HepG2 (cell line): ENCODE results near the gene SRRM3. TPM values are rescaled to one million over a fixed set of nuclear protein-coding genes. Genes with fewer than 3 reads are reported as not detected.
A peak's percentile ranks its signal among the peaks of the same experiment; 100 is the strongest.
"Not testable (repeated sequence)": the region's sequence is repeated elsewhere in the genome, so short reads cannot be mapped to it uniquely, and the experiment has no call there.

Experiments used
- ATAC-seq: fragments of 200-7000 bp; cut with Tn5 transposase; 3 replicates; pipeline ENCODE4 v1.9.1; 2020; ENCODE audit warnings: mild to moderate bottlenecking, moderate library complexity
- BruUV-seq: library from RNA; stranded (reverse); fragments of 400-500 nt; replicated peaks from 2 replicates; lab custom pipeline; 2021; lab: Mats Ljungman, UMichigan
- CTCF ChIA-PET: fragments of 300-600 bp; formaldehyde crosslinking; extraction: SDS; loops from one replicate; lab custom pipeline; 2021; ENCODE audit warnings: low total read pairs, inconsistent platforms, low intra/inter-chr PET ratio; lab: Yijun Ruan, JAX
- POLR2A ChIA-PET: fragments of 350-600 bp; sonication (Branson Sonifier 250); formaldehyde crosslinking; loops from one replicate; lab custom pipeline; 2020; ENCODE audit warnings: antibody characterized with exemption, inconsistent platforms; lab: Yijun Ruan, JAX
- DNase-seq: peaks from one replicate; pipeline ENCODE4 v3.0.0-alpha.2; 2015; ENCODE audit warnings: low spot score
- FAIRE-seq: peaks from 3 replicates; lab custom pipeline; 2011; peaks lifted over from hg19 to GRCh38; lab: Jason Lieb, UNC
- H2AFZ ChIP-seq: one replicate; pipeline ENCODE4 v1.6.1; 2011; ENCODE audit warnings: low read length, inconsistent platforms
- H3K27ac ChIP-seq: fragments of 300-600 bp; 3 replicates; pipeline ENCODE4 v1.8.0; 2011; ENCODE audit warnings: mixed run types, mild to moderate bottlenecking, mixed read lengths, low read length, inconsistent platforms; ENCODE audit not compliant: insufficient read depth; ENCODE audit errors: extremely low read length
- H3K27me3 ChIP-seq, 2 experiments: fragments of 200-600 bp in 1 of 2; 2 replicates in 1 of 2; 3 replicates in 1 of 2; pipeline versions ENCODE4 v1.6.0 to v1.8.0; 2011; ENCODE audit warnings: low read length in 2 of 2, mild to moderate bottlenecking in 2 of 2, moderate library complexity in 2 of 2, inconsistent platforms in 1 of 2; ENCODE audit not compliant: insufficient read depth in 2 of 2, control insufficient read depth in 1 of 2
- H3K36me3 ChIP-seq, 2 experiments: fragments of 200-600 bp in 1 of 2; replicated peaks in 1 of 2; 2 replicates in 1 of 2; 3 replicates in 1 of 2; pipeline versions ENCODE4 v1.5.1 to v1.8.0; 2011; ENCODE audit warnings: low read length in 2 of 2, inconsistent platforms in 1 of 2; ENCODE audit not compliant: insufficient read depth in 2 of 2, control insufficient read depth in 1 of 2
- H3K4me1 ChIP-seq: 2 replicates; pipeline ENCODE4 v1.5.1; 2012; ENCODE audit warnings: low read length, inconsistent platforms; ENCODE audit not compliant: insufficient read depth
- H3K4me2 ChIP-seq: 2 replicates; pipeline ENCODE4 v1.6.0; 2011; ENCODE audit warnings: low read depth, low read length, inconsistent platforms
- H3K4me3 ChIP-seq, 3 experiments: fragments of 200-600 bp in 1 of 3; sonication (generic), shearing (Covaris generic) in 1 of 3; replicated peaks in 1 of 3; 2 replicates each; pipeline ENCODE4 v1.5.1; 2011 to 2016; ENCODE audit warnings: low read length in 3 of 3, inconsistent platforms in 2 of 3, low read depth in 2 of 3, mild to moderate bottlenecking in 2 of 3, control low read depth in 1 of 3, mixed read lengths in 1 of 3; ENCODE audit not compliant: insufficient read depth in 1 of 3
- H3K79me2 ChIP-seq: one replicate; pipeline ENCODE4 v1.6.1; 2011; ENCODE audit warnings: low read length, inconsistent platforms; ENCODE audit not compliant: insufficient read depth
- H3K9ac ChIP-seq: 2 replicates; pipeline ENCODE4 v1.6.0; 2011; ENCODE audit warnings: mild to moderate bottlenecking, low read depth, low read length, inconsistent platforms; ENCODE audit not compliant: insufficient read depth
- H3K9me3 ChIP-seq: 2 replicates; pipeline ENCODE4 v1.5.1; 2012; ENCODE audit warnings: mild to moderate bottlenecking, low read length
- H4K20me1 ChIP-seq: 2 replicates; pipeline ENCODE4 v1.6.0; 2011; ENCODE audit warnings: inconsistent platforms, mild to moderate bottlenecking, low read length, moderate library complexity; ENCODE audit not compliant: insufficient read depth
- AKAP8 ChIP-seq: sonication (generic); formaldehyde crosslinking; IDR thresholded peaks from 2 replicates; pipeline ENCODE4 v1.5.1; 2020; ENCODE audit warnings: mild to moderate bottlenecking, missing genetic modification reagents
- MED13 ChIP-seq: sonication (generic); formaldehyde crosslinking; IDR thresholded peaks from 2 replicates; pipeline ENCODE4 v1.5.0; 2020; ENCODE audit warnings: missing genetic modification reagents
- NFAT5 ChIP-seq: sonication (generic); formaldehyde crosslinking; IDR thresholded peaks from 2 replicates; pipeline ENCODE4 v1.4.0; 2020; ENCODE audit warnings: missing genetic modification reagents
- SRF ChIP-seq: IDR thresholded peaks from 2 replicates; pipeline ENCODE4 v1.6.1; 2011; ENCODE audit warnings: mild to moderate bottlenecking, low read depth, low read length, moderate library complexity
- SRY ChIP-seq: sonication (generic); formaldehyde crosslinking; IDR thresholded peaks from 2 replicates; pipeline ENCODE4 v1.8.0; 2022; ENCODE audit warnings: mild to moderate bottlenecking, missing genetic modification reagents
- ZNF232 ChIP-seq: sonication (generic); formaldehyde crosslinking; IDR thresholded peaks from 2 replicates; pipeline ENCODE4 v1.4.0; 2020; ENCODE audit warnings: missing genetic modification reagents, borderline replicate concordance
- ZNF570 ChIP-seq: sonication (generic); formaldehyde crosslinking; IDR thresholded peaks from 2 replicates; pipeline ENCODE4 v1.4.0; 2020; ENCODE audit warnings: mild to moderate bottlenecking, missing genetic modification reagents, borderline replicate concordance
- ZNF713 ChIP-seq: sonication (generic); formaldehyde crosslinking; IDR thresholded peaks from 2 replicates; pipeline ENCODE4 v1.4.0; 2020; ENCODE audit warnings: mild to moderate bottlenecking, missing genetic modification reagents
- WGBS: methylation state at CpG from one replicate; pipeline ENCODE4 v1.1.6; 2017; ENCODE audit warnings: low lambda C conversion rate; 5-methylcytosine and 5-hydroxymethylcytosine counted together
- in situ Hi-C: cut with HindIII; loops from 2 replicates; pipeline ENCODE4 v1.10.0; 2017; ENCODE audit warnings: low pct_unique_long_range_greater_than_20kb; ENCODE audit not compliant: extremely low pct_ligation_motif_present
- intact Hi-C: fragments of 100-400 bp; cut with micrococcal nuclease; formaldehyde crosslinking; loops from one replicate; pipeline ENCODE4 v1.10.0; 2022; ENCODE audit not compliant: unreplicated experiment
- polyA plus RNA-seq, 8 experiments: library from polyadenylated mRNA; depleted of rRNA in 3 of 8; stranded (reverse) in 7 of 8; unstranded in 1 of 8; fragments of >200 nt; fragmentation: Illumina TruSeq in 4 of 8; extraction: Trizol in 4 of 8; gene quantifications; 2 replicates each; pipeline versions ENCODE4 v1.2.1 to v1.2.3, GENCODE V29; 2011 to 2016; ENCODE audit warnings: low read depth in 4 of 8, missing spikeins in 1 of 8, mixed read lengths in 1 of 8; ENCODE audit not compliant: insufficient read depth in 1 of 8
- total RNA-seq, 5 experiments: library from RNA; depleted of rRNA; stranded (reverse); fragments of >200 nt; fragmentation: Illumina TruSeq; extraction: Trizol; gene quantifications; 2 replicates each; pipeline ENCODE4 v1.2.3, GENCODE V29; 2016; ENCODE audit warnings: low read depth in 1 of 5

The SRRM3 gene
- total and polyA plus RNA-seq, 2 of the 13 experiments (the other 11 are each of a cell fraction or from before 2014, with no cell fraction given): 0.13 to 0.54 TPM

GRCh38 chr7:76163812-76164211, 37.9 kb upstream of the SRRM3 start:
- WGBS: 65% methylated on average over 6 of the region's 8 CpGs
- H3K9me3 ChIP-seq, H2AFZ ChIP-seq, POLR2A ChIA-PET, in situ Hi-C loops, H3K9ac ChIP-seq, CTCF ChIA-PET, H3K36me3 ChIP-seq, DNase-seq, H3K79me2 ChIP-seq, FAIRE-seq, H3K4me2 ChIP-seq, H3K27me3 ChIP-seq, H4K20me1 ChIP-seq, H3K27ac ChIP-seq, intact Hi-C loops, H3K4me3 ChIP-seq, BruUV-seq, ATAC-seq: not testable (repeated sequence)
- H3K4me1 ChIP-seq: peaks cover 24% of the 10 kb centered on the region
- TF ChIP-seq SRF: peak; percentile 52; the same call in 1 of the 2 replicates

DNA sequence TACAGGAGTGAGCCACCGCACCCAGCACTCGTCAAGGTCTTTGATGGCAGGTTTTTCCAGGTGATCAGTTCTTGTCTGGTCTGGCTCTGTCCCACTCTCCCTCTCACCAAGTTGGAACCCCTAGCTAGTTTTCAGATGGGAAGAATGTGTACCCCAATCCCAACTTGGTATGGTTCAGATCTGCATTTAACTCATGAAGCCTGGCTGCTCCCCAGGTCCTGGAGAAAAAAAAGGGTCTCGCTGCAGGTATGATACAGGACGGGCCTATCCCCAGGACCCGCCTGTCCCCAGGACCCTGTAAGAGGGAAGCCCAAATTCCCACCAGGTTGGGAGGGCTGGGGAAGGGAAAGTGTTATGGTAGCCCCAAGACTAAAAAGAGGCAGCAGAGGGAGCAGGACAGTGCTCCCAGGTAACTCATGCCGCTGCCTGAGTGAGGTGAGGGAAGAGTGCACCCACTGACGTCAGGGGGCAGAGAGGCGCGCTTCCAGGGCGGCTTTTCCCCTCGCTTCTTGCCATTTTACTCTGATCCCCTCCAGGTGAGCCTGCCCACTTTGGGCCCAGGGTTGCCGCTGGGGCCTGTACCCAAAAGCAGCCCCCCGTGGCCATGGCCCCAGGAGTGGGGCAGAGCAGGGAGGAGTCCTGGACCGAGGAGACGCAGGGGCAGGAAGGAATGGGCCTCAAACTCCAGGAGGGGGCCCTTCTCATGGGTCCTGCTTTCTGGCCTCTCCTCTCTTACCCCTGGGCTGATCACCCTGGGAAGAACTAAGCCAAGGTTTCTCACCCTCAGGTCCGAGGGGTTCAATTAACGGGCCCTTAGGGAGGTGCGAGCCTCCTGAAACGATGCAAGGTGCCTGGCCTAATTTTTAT, 36.4 kb upstream of the SRRM3 start:
- FAIRE-seq (no peak), DNase-seq (no peak), ATAC-seq (no peak)
- H3K9me3 ChIP-seq: no peaks in the 10 kb centered on the region
- in situ Hi-C loops: no loop called here
- BruUV-seq: no TSS peak
- intact Hi-C loops: no loop called here
- H3K4me2 ChIP-seq: peak overlapping the region; percentile 91; the same call in 1 of the 2 replicates
- H3K27ac ChIP-seq: no peak overlapping the region
- 97% methylated on average over 19 of the region's 19 CpGs for WGBS
- no peaks in the 10 kb centered on the region for H4K20me1 ChIP-seq
- ChIA-PET CTCF (no interaction called here), POLR2A (interaction anchor here (1.0 kb wide), 1 partner anchor 19 kb away, joined by 3 read pairs; no protein-coding TSS in a partner anchor)
- no peak overlapping the region for H3K9ac ChIP-seq
- H3K27me3 ChIP-seq: no peaks in the 10 kb centered on the region
- no peaks in the 10 kb centered on the region for H3K36me3 ChIP-seq
- peaks cover 24% of the 10 kb centered on the region for H3K4me1 ChIP-seq
- H3K4me3 ChIP-seq: no peak overlapping the region
- H3K79me2 ChIP-seq: no peaks in the 10 kb centered on the region
- no peak overlapping the region for H2AFZ ChIP-seq
- TF ChIP-seq MED13 (CRISPR knock-in tag): no peak
- no peak for TF ChIP-seq ZNF232
- no peak for TF ChIP-seq ZNF713 (CRISPR knock-in tag)
- no peak for TF ChIP-seq SRY
- TF ChIP-seq ZNF570 (CRISPR knock-in tag): no peak
- TF ChIP-seq AKAP8: no peak
- no peak for TF ChIP-seq NFAT5 (CRISPR knock-in tag)
- TF ChIP-seq, all 625 proteins: peak for 0
